Endometrium (tissue), 2 donors: ENCODE measurements around the gene TECPR1.

Experiments
- FAIRE-seq: peaks from 2 replicates; lab custom pipeline; 2012; peaks lifted over from hg19 to GRCh38; lab: Jason Lieb, UNC
- donor health status: control.
- donor health status: control.

Gene TECPR1, protein sequence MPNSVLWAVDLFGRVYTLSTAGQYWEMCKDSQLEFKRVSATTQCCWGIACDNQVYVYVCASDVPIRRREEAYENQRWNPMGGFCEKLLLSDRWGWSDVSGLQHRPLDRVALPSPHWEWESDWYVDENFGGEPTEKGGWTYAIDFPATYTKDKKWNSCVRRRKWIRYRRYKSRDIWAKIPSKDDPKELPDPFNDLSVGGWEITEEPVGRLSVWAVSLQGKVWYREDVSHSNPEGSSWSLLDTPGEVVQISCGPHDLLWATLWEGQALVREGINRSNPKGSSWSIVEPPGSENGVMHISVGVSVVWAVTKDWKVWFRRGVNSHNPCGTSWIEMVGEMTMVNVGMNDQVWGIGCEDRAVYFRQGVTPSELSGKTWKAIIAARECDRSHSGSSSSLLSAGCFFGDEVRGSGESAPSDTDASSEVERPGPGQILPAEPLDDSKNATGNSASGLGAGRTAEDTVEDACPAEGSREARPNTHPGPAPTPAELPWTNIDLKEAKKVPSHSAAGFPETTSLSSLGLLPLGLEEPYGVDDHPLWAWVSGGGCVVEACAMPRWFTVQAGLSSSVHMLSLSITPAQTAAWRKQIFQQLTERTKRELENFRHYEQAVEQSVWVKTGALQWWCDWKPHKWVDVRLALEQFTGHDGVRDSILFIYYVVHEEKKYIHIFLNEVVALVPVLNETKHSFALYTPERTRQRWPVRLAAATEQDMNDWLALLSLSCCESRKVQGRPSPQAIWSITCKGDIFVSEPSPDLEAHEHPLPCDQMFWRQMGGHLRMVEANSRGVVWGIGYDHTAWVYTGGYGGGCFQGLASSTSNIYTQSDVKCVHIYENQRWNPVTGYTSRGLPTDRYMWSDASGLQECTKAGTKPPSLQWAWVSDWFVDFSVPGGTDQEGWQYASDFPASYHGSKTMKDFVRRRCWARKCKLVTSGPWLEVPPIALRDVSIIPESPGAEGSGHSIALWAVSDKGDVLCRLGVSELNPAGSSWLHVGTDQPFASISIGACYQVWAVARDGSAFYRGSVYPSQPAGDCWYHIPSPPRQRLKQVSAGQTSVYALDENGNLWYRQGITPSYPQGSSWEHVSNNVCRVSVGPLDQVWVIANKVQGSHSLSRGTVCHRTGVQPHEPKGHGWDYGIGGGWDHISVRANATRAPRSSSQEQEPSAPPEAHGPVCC

DNA sequence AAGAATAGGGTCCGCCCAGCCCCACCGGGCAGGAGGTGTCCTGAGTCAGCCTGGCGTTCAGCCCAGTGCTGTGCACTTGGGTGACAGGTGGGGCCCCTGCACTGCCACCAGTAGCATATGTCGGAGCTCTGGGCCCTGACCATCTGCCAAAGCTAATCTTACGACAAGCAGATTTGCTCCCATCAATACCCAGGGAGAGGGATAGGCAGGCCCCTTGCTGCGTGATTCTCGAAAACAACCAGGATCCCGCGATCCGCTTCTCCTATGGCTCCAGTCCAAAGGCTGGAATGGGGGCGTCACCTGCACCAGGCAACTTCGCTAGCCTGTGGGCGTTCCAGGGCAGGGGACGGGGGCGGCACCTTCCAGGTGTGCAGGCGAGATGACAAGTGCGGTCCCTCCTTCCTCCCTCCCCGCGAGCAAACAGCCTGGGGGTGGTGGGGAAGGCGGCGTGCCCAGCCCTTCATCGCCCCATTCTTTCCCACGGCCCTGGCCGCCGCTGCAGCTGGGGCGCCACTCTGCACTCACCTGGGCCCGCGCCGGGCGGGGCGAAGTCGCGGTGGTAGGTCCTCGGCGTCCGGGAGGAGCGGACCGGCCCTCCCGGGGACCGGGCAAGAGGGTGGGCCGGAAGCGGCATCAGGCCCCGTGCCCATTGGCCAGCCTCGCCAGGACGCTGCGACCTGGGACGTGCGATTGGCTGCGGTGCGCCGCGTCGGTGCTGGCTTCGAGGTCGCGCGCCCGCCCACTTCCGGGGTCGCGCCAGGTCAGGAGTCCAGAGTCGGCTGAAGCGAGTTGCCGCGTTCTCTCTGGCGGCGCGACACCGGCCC is at the start of gene TECPR1:
TECPR1 (minus strand) TSS at position 632 of the 824 bp plus-strand sequence. CDS start 6,086 bp downstream, outside the sequence.
- no peak for FAIRE-seq

GRCh38 chr7:98300595-98301372 is 48.8 kb upstream of the TECPR1 start:
- no peak for FAIRE-seq

DNA sequence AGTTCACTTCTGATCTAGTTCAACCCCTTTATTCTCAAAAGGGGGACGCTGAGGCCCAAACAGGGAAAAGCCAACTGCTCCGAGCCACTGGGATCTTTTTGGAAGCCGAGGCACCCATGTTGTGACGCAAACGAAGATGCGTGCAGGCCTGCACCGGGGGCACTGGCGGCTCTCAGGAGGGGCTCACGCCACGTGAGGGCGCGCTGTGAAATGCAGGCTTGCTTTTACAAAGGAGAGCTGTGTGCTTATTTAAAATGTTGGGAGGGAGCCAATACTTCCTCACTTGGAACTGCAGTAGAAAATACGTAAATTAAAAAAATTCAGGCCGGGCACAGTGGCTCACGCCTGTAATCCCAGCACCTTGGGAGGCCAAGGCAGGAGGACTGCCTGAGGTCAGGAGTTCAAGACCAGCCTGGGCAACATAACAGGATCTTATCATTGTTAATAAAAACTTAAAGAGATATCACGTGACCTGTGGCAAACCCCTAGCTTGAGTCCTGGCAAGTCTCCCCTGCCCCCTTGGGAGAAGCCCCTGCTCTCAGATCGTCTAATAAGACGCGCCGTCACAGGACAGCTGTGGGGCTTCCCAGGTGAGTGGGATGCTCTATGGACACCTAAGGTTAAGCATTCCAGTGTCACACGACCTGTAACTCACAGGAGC is 45.7 kb upstream of the TECPR1 start:
- no peak for FAIRE-seq

GRCh38 chr7:98296833-98297232 is 44.8 kb upstream of the TECPR1 start:
- FAIRE-seq: no peak

DNA sequence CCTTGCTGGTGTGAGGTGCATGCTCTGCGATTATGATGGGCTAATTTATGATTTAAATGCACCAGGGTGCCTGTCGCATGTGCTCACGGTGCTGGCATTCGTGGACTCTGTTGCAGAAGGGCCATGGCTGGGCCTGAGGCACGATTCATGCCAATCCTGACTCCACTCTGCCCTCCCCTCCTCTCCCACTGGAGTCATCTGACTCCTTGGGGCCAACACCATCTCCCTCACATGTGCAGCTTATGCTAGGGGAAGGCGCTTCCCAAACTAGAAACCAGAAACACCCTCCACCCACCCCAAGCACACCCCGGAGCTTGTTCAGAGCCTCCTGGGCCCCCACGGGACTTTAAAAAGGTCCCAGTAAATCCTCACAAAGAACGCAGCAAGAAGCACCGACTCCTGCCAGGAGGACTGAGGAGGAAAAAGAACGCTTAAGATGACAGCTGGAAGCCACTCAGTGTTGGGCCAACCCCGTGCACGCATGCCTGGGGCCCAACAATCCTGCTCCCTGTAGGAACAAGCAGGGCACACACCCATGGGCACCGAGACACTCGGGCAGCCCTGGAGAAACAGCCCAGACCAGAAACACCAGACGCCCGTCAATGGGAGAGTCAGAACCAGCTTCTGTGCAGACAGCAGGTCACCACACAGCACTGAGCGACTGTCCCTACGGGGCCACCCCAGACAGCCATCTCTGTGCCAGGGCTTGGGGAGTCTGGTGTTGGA is 43.6 kb upstream of the TECPR1 start:
- FAIRE-seq: no peak

DNA sequence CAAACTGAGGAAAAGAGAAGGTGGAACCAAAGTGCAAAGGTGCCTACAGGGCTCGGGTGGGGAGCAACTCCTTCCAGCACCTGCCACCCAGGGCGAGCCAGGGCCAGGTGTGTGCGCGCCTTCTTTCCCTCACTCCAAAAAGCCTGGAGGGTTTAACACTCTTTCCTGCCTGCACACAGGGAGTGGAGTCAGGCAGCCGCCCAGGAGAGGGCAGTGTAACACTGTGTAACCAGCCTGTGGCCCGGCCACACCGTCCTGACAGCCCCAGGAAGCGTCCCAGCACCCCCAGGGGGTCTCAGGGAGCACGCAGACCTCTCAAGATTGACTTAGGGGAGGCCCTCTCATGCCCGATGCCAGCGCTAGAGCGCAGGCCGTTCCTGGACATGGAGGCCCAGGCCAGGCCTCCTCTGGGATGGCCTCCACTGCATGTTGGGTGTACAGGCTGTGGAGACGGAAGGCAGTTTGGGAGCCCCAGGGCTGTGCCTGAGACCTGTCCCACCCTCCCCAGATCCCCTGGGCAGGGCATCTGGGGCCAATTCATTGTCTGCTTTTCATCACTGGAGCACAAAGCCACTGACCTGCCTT is 42.9 kb upstream of the TECPR1 start:
- FAIRE-seq: no peak

DNA sequence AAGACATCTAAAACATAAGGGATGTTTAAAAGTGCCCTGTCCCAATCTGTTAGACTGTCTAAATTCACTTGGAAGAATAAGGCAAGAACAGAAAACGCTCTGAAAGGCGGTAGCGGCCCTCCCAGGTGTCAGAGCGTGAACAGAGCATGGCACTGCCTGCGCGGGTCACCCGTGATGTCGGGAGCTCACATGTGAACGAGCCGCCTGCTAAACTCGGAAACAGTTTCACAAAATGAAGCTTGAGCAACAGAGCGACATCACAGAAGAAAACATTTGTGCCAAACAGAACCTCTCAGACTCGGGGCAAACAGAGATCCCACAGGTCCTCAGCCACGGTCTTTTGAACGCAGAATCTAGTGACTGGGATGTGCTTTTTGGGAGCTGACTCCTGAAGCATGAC is 42.3 kb upstream of the TECPR1 start:
- no peak for FAIRE-seq

- no peak for FAIRE-seq
These were observed 41.7 kb upstream of the TECPR1 start for GRCh38 chr7:98293746-98294145.

DNA sequence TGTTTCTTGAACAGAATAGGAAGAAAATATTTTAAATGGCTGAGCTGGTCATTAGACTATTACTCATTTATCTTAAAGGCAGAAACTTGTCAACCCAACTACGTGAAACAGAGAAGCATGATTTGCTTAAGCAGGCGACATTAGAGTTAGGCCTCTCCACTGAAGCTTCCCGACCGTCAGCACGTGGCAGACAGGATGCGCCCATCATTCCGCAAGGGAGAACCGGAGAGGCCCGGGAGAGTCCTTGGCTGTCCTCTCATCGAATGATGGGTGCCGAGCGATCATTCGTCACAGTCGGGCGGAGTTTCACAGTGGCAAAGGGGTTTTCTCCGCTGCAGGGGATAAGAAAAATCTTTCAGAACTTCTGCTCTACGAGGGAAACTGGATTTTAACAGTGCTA is 41.2 kb upstream of the TECPR1 start:
- FAIRE-seq: no peak

DNA sequence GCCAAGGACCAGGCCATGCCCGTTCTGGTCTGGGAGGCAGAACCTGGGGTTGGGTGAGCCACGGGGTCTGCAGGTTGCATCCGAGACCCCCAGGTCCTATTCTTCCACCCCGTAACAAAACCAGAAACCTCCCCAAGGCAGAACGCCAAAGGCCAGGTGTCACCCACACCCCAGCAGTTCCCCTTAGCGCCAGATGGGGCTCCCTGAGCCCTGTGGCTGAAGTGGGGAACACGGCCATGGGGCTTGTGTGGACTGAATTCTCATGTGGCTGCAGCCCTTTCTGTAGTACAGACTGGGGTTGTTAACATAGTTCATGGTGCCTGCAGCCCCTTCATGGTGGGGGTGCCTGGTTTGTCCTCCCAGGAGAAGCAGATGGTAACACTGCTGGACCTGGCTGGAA is 39.7 kb upstream of the TECPR1 start:
- FAIRE-seq: no peak

DNA sequence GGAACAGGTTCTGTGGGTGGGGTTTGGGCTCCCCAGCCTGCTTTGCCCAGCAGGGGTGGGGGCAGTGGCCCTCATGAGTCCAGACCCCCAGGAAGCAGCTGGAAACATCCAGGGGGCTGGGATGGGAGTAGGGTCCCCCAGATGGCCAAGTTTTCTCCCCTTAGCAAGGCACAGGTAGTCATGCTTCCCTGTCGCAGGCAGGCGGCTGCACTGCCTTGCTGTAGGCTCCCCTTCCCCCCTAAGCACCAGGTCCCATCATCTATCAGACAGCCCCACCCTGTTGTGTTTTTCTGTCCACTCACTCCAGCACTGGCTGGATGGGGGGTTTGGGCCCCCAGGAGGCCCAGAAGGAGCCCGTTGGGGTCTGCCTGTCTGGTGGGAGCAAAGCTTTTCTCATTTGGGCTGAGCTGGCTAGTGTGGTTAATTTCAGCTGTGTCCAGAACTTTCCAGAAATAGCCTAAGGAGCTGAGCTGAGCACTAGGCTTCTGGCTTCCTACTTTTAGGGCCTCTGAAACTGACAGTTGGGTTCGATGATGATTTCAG is 37.4 kb upstream of the TECPR1 start:
- FAIRE-seq: no peak

- no peak for FAIRE-seq
These were observed 36.2 kb upstream of the TECPR1 start for GRCh38 chr7:98288064-98288823.

DNA sequence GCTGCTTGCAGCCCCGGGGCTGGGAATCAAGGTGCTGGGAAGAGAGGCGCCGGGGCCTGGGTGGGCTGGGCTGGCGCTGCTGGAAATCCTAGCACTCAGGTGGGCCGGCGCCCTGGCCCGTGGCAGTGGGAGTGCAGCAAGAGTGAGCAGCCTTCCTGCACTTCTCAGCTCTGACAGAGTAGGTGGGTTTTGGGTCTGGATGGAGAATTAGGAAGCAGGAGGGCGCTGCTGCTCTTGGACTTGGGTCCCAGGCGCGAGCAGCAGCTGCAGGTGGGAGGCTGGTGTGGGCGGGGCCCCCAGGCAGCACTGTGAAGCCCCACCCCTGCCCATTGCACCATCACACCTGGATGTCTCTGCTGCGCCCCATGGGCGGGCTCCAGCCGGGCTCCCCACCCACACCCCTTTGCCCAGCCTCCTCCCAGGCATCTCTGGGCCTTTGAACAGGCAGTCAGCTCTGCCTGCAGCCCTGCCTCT is 35.5 kb upstream of the TECPR1 start:
- FAIRE-seq: no peak

DNA sequence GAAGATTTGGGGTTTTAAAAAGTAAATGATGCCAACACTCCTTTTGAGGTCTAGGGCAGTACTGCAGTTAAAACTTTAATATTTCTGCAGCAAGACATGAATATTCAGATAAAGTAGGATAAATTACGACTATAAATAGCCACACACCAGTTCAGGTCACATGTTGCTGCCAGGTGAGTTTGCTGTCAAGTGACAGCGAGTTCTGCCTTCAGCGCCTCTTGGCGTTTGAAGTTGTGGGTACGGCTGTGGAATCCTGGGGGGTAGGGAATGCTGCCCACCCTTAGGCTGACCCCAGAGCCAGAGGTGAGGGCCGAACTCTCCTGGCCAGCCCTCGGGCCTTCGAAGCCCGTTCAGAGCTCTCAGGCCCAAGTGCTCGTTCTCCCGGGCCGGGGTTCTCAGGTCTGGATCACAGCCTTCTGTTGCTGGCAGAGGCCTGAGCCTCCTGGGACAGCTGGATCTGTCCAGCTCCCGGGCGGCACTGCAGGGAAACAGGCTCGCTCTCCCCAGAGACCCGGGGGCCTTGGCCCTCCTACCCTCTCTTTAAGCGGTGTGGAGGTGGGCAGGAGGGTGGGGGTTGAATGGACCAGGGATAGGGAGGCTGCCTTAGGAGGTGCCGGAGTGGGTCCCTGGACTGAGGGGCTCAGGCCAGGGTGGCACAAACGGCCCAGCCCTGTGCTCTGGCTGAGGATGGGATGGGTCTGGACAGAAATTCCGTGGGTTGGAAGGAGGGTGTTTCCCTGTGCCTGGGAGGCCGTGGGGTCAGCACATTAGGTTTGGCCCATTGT is 34.9 kb upstream of the TECPR1 start:
- FAIRE-seq: no peak

- FAIRE-seq: no peak
These were observed 34.1 kb upstream of the TECPR1 start for GRCh38 chr7:98286093-98286539.

- no peak for FAIRE-seq
These were observed 33.4 kb upstream of the TECPR1 start for GRCh38 chr7:98285157-98286092.
